Measurements from ENCODE around the gene RAD21L1.

- TF ChIP-seq CTCF (IDR thresholded peaks at IDR 0.05; ENCODE audit: insufficient read depth, low read length) (no peak), REST (IDR thresholded peaks at IDR 0.05; ENCODE audit: insufficient replicate concordance, low read depth) (no peak), POLR2AphosphoS5 (IDR thresholded peaks at IDR 0.05; ENCODE audit: low read depth) (no peak)
Measured at GRCh38 chr20:1240549-1240948, 14.7 kb downstream of the RAD21L1 start.

All from HL-60 (cell line).